GM12873 (cell line): ENCODE data around the gene CHCHD2.

Experiments used
- CTCF ChIP-seq: IDR thresholded peaks from 2 replicates; pipeline ENCODE4 v1.5.1; 2012; ENCODE audit warnings: low read depth, mild to moderate bottlenecking, moderate library complexity, low read length, control low read depth; ENCODE audit not compliant: insufficient read depth; ENCODE audit errors: missing control alignments

Gene CHCHD2

GRCh38 chr7:56086761-56087160 lies 19.5 kb downstream of the CHCHD2 start:
- TF ChIP-seq CTCF, result no peak

GRCh38 chr7:56083150-56083785 lies 23.0 kb downstream of the CHCHD2 start:
- TF ChIP-seq CTCF, result no peak

GRCh38 chr7:56081626-56082340 lies 24.5 kb downstream of the CHCHD2 start:
- TF ChIP-seq CTCF, result no peak

GRCh38 chr7:56079450-56080185 lies 26.7 kb downstream of the CHCHD2 start:
- TF ChIP-seq CTCF, result no peak

GRCh38 chr7:56078196-56078595 lies 28.1 kb downstream of the CHCHD2 start:
- TF ChIP-seq CTCF, result no peak

- TF ChIP-seq CTCF, result no peak
These were observed 28.6 kb downstream of the CHCHD2 start for GRCh38 chr7:56077681-56078080.

GRCh38 chr7:56074371-56074791 lies 31.9 kb downstream of the CHCHD2 start:
- TF ChIP-seq CTCF, result peak; percentile 83
